Thymus (tissue), 11 donors: ENCODE results near the gene SH3D19. TPM values are rescaled to one million over a fixed set of nuclear protein-coding genes. Genes with fewer than 3 reads are reported as not detected.
"Not testable (repeated sequence)": the region's sequence is repeated elsewhere in the genome, so short reads cannot be mapped to it uniquely, and the experiment has no call there.

ENCODE experiments used
- DNase-seq, 9 donors: peaks; one replicate each; pipeline ENCODE4 v3.0.0-alpha.2; 2013; ENCODE audit warnings: low spot score in 9 of 9, low read depth in 6 of 9, missing footprints in 1 of 9
- H3K27ac ChIP-seq, 2 donors: one replicate each; pipeline ENCODE4 v1.5.1; 2013; ENCODE audit warnings: control low read depth in 1 of 2, low read depth in 1 of 2, low read length in 1 of 2, mild to moderate bottlenecking in 1 of 2, moderate library complexity in 1 of 2
- H3K27me3 ChIP-seq, 2 donors: one replicate each; pipeline ENCODE4 v1.5.1; 2013; ENCODE audit warnings: low read length in 1 of 2; ENCODE audit not compliant: control insufficient read depth in 2 of 2, insufficient read depth in 1 of 2
- H3K36me3 ChIP-seq, 2 donors: one replicate each; pipeline ENCODE4 v1.5.1; 2013; ENCODE audit warnings: low read length in 1 of 2, mild to moderate bottlenecking in 1 of 2, moderate library complexity in 1 of 2; ENCODE audit not compliant: control insufficient read depth in 2 of 2, insufficient read depth in 2 of 2
- H3K4me1 ChIP-seq, 2 donors: one replicate each; pipeline ENCODE4 v1.5.1; 2013; ENCODE audit warnings: low read length in 2 of 2; ENCODE audit not compliant: control insufficient read depth in 2 of 2, insufficient read depth in 2 of 2
- H3K4me3 ChIP-seq, 2 donors: one replicate each; pipeline ENCODE4 v1.5.1; 2013; ENCODE audit warnings: low read length in 2 of 2, control low read depth in 1 of 2, mild to moderate bottlenecking in 1 of 2
- H3K9me3 ChIP-seq, 2 donors: one replicate each; pipeline ENCODE4 v1.5.1; 2013; ENCODE audit warnings: low read length in 1 of 2, mild to moderate bottlenecking in 1 of 2; ENCODE audit not compliant: control insufficient read depth in 2 of 2, insufficient read depth in 1 of 2
- WGBS: extraction: QIAGEN DNeasy Blood & Tissue Kit; methylation state at CpG from one replicate; pipeline ENCODE4 v1.1.7; 2013; 5-methylcytosine and 5-hydroxymethylcytosine counted together
- polyA plus RNA-seq: library from polyadenylated mRNA; stranded (reverse); fragments of 200-250 nt; gene quantifications from one replicate; pipeline ENCODE4 v1.2.3, GENCODE V29; 2013
- total RNA-seq: library from RNA; stranded (reverse); fragments of 120-200 nt; gene quantifications from one replicate; pipeline ENCODE4 v1.2.4, GENCODE V29; 2013
- donor health status: healthy.

The SH3D19 gene
- total and polyA plus RNA-seq, 2 donors: 4.6 to 8.4 TPM

GRCh38 chr4:151296227-151296626 is 29.2 kb downstream of the SH3D19 start:
- H3K36me3 ChIP-seq: no peaks in the 10 kb centered on the region
- no peaks in the 10 kb centered on the region for H3K4me1 ChIP-seq
- H3K27ac ChIP-seq: no peak overlapping the region
- WGBS: 92% methylated on average over 3 of the region's 3 CpGs
- no peak for DNase-seq
- no peaks in the 10 kb centered on the region for H3K9me3 ChIP-seq
- H3K27me3 ChIP-seq: no peaks in the 10 kb centered on the region
- no peak overlapping the region for H3K4me3 ChIP-seq

DNA sequence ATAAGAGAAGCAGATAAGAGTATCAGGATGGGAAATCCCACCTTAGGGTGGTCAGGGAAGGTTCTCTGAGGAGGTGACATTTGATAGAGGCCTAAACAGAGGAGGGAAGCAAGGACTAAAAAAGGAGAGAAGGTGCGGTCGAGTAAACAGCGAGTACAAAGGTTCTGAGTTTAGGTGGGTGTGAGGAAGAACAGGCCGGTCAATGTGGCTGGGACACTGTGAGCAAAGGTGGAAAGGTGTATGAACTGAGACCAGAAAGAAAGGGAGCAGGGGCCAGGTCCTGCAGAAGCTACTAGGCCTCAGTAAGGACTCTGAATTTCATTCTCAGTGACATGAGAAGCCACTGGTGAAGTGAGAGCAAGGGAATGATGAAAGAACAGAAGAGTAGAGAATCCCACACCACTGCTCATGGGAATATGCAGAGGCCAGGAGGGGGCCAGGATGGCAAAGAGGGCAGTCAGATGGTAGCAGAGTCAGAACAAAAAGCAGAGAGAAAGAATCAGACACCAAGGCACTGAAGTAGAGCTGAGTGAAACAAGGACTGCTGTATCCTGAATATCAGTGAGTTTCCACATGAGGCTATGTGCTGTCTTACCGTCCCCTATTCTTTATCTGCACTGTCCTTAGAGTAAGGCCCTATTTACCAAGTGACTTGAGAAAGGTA is 30.4 kb downstream of the SH3D19 start:
- Histone ChIP-seq H3K4me3 (no peak overlapping the region), H3K9me3 (no peaks in the 10 kb centered on the region), H3K4me1 (no peaks in the 10 kb centered on the region), H3K36me3 (no peaks in the 10 kb centered on the region), H3K27me3 (no peaks in the 10 kb centered on the region), H3K27ac (no peak overlapping the region)
- no peak for DNase-seq
- WGBS: 94% methylated on average over 5 of the region's 5 CpGs

DNA sequence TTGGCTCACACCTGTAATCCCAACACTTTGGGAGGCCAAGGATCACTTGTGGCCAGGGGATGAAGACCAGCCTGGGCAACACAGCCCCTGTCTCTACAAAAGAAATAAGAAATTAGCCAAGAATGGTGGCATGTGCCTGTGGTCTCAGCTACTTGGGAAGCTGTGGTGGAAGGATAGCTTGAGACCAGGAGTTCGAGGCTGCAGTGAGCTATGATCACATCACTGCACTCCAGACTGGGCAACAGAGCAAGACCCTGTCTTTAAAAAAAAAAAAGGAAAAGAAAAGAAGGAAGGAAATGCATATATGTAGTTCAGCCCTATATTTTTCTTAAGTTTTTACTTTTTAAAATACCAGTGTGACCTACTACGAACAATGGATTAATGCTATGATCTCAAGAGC is 33.4 kb downstream of the SH3D19 start:
- WGBS: 95% methylated on average over 2 of the region's 2 CpGs
- no peaks in the 10 kb centered on the region for H3K27me3 ChIP-seq
- DNase-seq: no peak
- no peak overlapping the region for H3K27ac ChIP-seq
- H3K36me3 ChIP-seq: no peaks in the 10 kb centered on the region
- no peaks in the 10 kb centered on the region for H3K4me1 ChIP-seq
- H3K4me3 ChIP-seq: no peak overlapping the region
- no peaks in the 10 kb centered on the region for H3K9me3 ChIP-seq

DNA sequence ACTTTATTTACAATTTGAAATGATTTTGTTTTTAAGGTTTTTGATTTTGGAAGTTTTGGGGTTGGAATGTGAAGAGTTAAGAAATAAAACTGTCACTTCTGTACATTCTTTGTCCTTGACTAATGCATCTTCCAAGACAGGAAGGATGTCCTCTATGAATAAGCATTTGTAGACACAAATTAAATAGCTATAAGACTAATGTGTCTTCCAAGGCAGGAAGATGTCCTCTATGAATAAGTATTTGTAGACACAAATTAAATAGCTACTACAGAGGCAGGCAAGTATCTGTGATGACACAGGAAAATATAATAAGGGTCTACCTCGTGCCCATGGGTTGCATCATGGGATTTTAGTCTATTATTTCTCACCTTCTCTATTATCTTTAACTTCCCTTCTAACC is 33.9 kb downstream of the SH3D19 start:
- Histone ChIP-seq H3K4me1 (no peaks in the 10 kb centered on the region), H3K36me3 (no peaks in the 10 kb centered on the region), H3K9me3 (no peaks in the 10 kb centered on the region), H3K27ac (no peak overlapping the region), H3K27me3 (no peaks in the 10 kb centered on the region), H3K4me3 (no peak overlapping the region)
- whole genome bisulfite sequencing: 82% methylated on average over 1 of the region's 1 CpG
- no peak for DNase-seq

- Histone ChIP-seq H3K9me3 (no peaks in the 10 kb centered on the region), H3K36me3 (no peaks in the 10 kb centered on the region), H3K4me3 (no peak overlapping the region), H3K4me1 (no peaks in the 10 kb centered on the region), H3K27me3 (no peaks in the 10 kb centered on the region), H3K27ac (no peak overlapping the region)
- DNase-seq: no peak
- 95% methylated on average over 7 of the region's 7 CpGs for WGBS
Measured at GRCh38 chr4:151287409-151287808, 38.0 kb downstream of the SH3D19 start.

DNA sequence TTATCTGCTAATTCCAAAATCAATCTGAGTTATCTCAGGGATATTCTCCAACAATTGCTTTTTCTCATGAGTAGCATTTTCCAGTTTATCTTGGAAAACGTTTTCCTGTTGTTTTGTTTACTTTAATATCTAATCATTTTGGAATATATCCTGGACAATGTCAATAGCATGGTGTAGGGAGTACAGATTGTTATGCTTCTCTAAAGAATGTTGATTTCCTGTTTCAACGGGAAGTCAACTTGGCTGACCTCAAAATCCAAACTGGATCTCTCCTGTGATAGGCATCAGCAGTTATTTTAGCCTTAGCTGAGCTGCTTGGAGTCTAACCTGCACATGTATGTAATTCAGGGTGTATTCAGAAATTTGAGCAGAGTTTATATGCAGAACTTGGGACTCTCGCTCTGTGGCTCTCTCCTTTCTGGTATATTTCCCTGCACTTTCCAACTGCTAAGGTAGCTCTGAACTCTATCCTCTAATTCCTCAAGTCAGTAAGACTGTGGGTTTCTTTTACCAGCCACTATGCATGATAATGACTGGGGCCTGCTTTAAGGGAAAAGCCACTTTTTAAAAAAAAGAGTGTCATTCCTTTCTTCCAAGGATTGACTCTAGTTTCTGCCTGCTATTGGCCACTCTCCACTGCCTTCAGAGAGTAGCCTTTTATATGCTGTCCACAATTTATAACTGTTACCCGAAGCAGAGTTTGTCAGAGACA is 40.7 kb downstream of the SH3D19 start:
- 61% methylated on average over 4 of the region's 4 CpGs for WGBS
- no peaks in the 10 kb centered on the region for H3K9me3 ChIP-seq
- no peak overlapping the region for H3K4me3 ChIP-seq
- H3K27me3 ChIP-seq: no peaks in the 10 kb centered on the region
- no peaks in the 10 kb centered on the region for H3K4me1 ChIP-seq
- H3K27ac ChIP-seq: no peak overlapping the region
- no peaks in the 10 kb centered on the region for H3K36me3 ChIP-seq
- DNase-seq: no peak

DNA sequence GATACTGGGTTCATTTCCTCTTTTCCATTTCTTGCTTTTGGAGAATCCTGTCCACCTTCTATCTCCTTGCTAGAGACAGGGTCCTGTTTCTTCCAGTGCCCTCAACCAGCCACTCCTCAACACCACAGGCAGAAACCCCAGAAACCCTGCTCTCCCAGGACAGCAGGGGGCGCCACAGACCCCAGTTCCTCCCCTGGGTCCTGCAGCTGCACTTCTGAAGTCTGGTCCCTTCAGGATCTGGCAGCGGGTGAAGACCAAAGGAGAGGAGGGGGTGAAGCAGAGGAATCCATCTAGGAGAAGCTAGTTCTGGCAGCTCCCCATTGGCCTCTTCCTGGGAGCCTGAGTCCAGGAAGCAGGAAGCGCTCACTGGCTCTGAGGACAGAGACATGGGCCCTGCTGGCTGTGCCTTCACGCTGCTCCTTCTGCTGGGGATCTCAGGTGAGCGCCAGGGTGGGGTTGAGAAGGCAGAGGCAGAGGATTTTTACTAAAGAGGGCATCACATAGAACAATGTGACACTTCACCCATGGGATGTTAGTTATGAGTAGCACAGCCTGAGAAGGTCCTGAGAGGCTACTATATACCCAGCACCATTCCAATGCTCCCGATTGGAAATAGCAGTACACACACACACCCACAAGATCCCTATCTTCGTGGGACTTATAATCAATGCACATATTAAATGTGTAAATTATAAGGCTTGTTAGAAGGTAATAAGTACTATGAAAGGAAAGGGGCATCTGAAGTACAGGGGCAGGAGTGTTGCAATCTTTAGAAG is 48.4 kb downstream of the SH3D19 start, which contains the start of gene PRSS48:
Gene PRSS48 (plus strand): TSS at position 375 of the 776 bp plus-strand sequence. CDS start 12 bp downstream, at position 387.
- H3K27ac ChIP-seq: no peak within 1 kb of the TSS
- no peaks in the 10 kb centered on the region for H3K4me1 ChIP-seq
- no peak within 1 kb of the TSS for H3K4me3 ChIP-seq
- H3K36me3 ChIP-seq: no peaks in the 10 kb centered on the region
- H3K27me3 ChIP-seq: no peaks in the 10 kb centered on the region
- 80% methylated on average over 7 of the region's 7 CpGs for WGBS
- peak in 8 of 9 donors; percentile 8 to 63 (median 32) for DNase-seq
- H3K9me3 ChIP-seq: no peaks in the 10 kb centered on the region

GRCh38 chr4:151268905-151269304 is 56.5 kb downstream of the SH3D19 start:
- H3K27ac ChIP-seq, H3K27me3 ChIP-seq, H3K4me3 ChIP-seq, H3K36me3 ChIP-seq, H3K4me1 ChIP-seq, DNase-seq, H3K9me3 ChIP-seq: not testable (repeated sequence)
